GDM1 (cell line): ENCODE measurements around the gene NPIPB6.

Experiments
- DNase-seq: peaks from one replicate; lab custom pipeline; 2025; lab: John Stamatoyannopoulos, UW

NPIPB6 gene

DNA sequence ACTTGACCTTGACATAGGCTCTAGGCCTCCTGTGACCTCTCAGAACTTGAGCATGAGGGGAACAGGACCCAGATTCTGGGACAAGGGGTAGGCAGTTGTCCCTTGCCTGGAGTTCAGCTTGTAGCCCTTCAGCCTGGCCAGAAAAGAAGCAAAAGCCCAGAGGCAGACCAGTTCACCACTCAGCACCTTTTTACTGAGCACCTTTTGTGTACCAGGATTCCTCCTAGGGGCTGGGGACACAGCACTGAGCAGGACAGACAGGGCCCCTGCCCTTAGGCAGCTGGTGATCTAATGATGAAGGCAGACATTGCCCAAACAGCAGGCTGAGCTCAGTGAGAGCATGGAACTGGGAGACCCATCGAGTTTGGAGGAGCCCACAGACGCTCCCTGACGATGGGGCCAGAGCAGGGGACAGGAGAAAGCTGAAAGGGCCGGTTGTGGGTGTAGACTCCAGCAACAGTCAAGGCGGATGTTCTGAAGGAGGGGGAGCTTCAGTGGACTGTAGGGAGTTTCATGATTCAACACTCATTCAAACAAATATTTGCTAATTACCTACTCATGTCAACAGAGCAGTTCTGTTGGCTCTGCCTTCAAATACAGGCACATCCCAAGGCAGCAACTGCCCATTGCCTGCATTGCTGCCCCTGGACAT lies 38.9 kb downstream of the NPIPB6 start:
- no peak for DNase-seq

DNA sequence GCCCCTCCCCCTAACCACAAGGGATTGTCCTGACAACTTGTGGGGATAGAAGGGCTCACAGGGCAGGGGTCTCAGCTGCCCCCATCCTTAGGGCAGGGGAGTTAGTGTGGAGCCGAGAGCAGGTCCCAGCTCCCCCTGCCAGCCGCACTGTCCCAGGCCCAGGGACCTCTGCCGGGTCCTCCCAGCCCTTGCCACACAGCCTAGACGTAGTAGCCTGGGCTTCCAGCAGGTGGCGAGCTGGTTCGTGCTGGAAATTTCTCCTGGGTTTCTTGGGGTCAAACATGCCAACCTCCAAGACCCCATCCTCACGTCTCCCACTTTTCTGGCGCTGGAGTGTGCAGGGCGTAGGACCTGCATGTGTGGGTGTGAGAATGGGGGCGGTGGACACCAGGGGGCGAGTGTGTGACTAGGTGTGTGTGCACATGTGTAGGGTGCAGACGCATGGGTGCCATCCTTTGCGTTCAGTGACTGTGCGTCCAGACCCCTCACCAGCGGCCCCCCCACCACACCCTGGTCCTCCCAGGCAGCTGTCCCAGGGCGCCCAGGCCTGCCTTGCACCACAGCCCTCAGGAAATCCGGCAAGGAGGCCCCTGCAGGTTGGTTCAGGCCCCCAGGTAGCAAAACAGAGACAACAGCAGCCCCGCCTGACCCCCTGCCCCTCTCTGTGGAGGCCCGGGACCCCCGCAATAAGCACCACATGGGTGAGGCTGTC lies 41.5 kb downstream of the NPIPB6 start:
- no peak for DNase-seq

DNA sequence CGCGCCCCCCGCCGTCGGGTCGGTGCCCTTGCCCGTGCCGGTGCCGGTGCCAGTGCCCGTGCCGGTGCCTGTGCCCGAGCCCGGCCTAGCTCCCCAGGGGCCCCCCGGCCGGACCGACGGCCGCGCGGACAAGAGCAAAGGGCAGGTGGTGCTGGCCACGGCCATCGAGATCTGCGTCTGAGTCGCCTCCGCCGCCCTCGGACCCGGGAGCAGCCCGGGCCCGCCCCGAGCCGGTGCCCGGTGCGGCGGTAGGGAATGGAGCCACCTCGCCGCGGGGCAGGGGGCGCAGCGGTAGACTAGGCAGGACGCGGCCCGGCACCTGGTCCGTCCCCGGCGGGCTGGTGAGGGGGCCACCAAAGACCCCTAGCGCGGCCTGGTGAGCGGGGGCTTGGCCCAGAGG lies 42.6 kb downstream of the NPIPB6 start:
- no peak for DNase-seq

DNA sequence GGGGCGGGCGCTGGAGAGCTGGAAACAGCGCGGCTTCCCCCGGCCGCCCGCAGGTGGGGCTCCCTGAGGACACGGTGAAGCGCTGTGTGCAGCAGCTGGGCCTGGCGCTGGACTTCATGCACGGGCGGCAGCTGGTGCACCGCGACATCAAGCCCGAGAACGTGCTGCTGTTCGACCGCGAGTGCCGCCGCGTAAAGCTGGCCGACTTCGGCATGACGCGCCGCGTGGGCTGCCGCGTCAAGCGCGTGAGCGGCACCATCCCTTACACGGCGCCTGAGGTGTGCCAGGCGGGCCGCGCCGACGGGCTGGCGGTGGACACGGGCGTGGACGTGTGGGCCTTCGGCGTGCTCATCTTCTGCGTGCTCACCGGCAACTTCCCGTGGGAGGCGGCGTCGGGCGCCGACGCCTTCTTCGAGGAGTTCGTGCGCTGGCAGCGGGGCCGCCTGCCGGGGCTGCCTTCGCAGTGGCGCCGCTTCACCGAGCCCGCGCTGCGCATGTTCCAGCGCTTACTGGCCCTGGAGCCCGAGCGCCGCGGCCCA lies 43.2 kb downstream of the NPIPB6 start:
- no peak for DNase-seq

DNA sequence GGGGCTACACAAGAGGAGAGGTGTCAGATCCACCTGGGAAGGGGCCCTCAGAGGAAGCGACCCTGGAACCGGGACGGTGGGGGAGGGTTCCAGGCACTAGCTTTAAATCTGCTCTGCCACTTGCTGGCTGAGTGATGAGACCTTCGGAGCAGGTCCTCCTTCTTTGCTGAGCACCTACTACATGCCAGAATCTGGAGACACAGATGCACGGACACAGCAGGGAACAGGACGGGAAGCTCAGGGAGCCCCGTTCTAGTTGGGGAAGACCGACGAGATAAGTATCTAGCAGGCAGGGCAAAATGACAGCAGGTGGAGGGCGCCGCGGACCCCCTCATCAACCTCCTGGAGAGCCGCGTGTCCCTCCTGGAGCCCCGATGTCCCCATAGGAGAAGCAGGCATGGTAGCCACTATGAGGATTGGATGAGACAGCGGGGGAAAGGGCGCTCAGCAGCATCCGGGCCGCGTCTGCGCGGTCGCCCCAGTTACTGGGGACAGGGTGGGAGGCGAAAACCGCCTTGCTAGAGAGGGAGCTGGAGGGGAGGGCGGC lies 43.8 kb downstream of the NPIPB6 start:
- no peak for DNase-seq

DNA sequence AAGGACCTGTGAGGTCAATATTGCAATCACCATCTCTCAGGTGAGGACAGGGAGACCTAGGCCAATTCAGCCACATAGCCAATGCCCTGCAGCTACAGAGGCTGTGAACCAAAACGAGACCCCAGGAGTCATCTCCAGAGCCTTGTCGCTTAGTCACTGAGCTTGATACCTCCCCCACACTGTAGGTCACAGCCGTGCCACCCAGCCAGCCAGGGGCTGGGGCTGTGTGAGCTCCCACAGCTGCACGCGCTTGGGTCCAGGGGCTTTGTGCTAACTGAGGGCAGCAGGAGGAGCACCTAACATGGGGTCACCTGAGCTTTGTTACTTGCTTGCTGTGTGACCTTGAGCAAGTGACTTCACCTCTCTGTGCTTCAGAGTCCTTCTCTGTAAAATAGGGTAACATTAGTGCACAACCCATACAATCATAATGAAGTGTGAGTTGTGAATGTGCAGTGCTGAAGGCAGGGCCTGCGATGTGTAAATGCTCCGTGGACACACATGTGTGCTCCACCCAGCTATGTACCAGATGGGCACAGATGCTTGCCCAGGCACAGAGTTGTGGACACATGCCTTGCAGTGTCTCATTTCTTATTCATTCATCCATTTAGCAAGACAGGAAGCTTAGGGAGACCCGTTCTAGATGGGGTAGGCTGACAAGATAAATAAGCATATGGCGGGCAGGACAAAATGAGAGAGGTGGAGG lies 45.1 kb downstream of the NPIPB6 start:
- no peak for DNase-seq

DNA sequence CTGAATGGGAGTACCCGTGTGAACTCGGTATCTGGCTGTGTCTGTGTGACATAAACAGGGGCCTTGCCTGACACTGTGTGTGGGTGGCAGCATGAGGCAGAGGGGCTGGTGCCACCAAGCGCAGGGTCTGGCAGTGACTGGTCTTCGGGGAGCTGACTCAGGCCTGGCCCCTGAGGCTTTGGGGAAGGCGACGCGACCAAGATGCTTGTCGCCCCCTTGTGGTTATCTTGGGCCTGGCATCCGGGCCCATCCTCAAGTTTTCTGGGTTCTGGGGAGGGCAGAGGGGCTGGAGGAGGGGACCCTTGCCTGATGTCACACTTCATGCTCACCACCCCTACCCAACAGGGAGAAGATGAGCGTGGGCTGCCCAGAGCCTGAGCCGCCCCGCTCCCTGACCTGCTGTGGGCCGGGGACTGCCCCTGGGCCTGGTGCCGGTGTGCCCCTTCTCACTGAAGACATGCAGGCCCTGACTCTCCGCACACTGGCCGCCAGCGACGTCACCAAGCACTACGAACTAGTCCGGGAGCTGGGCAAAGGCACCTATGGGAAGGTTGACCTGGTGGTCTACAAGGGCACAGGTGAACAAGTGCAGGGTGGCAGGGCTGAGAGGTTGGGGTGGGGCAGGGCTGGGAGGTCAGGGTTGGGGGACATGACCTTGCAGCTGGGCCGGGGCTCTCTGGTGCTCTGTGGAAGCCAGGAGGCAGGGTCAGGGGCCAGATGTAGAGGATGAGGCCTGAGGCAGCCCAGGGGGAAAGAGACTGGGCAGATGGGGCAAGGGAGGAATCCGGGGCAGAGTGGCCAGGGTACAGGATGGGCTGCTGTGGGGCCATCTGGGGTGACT lies 46.0 kb downstream of the NPIPB6 start:
- DNase-seq = peak; percentile 30

DNA sequence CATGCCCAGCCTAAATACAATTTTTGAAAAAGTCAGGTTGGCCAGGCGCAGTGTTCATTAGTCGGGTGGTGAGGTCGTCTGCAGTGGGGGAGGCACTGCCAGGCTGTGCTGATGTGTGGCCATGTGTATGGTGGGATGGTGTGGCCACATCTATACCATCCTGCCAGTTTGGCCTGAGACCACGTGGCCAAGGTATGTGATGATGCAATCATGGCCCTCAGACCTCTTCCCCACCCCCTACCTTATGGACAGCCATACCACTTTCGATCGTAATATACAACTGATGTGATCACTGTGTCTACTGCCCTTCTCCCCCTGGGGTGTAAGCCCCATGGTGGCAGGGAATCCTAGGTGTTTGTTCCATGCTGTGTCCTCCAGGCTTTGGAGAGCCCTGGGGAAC lies 47.3 kb downstream of the NPIPB6 start:
- DNase-seq = no peak

DNA sequence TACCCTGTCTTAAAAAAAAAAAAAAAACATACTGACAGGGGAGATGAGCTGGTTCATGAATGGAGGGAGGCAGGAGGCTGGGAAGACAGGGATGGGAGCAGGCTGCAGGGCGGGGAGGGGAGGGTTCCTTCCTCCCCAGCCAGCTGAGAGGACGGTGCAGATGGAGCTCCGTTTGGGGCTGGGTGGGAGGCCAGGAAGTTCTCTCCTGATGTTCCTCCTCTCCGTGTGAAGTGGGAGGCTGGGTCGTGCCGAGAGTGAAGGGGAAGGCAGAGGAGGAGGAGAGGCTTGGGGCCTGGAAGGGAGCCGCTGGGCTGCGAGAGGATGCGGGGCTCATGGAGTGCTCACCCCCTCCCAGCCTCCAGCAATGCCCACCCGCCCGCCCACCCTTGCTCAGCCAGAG lies 49.7 kb downstream of the NPIPB6 start:
- DNase-seq = no peak

DNA sequence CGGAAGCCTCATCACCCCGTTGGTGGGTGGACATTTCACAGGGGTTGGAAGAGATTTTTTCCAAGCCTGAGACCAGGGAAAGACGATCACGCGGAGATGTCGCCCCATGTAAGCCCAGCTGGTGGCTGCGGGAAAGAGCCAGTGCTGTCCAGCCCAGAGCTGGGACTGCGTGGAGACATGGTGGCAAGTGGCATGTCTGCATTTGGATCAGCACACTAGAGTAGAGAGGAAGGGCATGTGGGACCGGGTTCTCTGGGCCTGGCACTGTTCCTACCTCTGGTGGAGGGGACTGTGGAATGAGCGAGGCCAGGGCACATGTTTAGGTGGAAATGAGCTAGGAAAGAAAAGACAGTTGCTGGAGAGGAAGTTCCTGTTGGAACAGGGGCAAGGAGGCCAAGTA lies 51.0 kb downstream of the NPIPB6 start:
- no peak for DNase-seq

DNA sequence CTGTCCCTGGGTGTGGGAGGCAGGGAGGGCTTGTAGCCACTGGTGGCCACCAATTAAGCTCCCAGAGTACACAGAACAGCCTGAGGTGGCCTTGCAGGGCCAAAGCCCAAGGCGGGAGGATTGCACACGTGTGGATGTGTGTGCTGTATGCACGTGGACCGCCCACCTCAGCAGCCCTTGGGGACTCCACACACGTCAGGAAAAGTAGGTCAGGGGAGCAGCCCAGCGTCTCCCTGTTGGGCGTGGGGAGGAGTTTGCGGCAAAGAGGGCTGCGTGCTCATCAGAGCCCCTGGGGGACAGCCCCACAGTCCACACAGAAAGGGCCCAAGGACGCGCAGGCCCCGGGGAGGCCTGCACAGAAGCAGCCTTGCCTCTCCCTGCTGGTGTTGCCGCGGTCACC lies 51.4 kb downstream of the NPIPB6 start:
- no peak for DNase-seq

DNA sequence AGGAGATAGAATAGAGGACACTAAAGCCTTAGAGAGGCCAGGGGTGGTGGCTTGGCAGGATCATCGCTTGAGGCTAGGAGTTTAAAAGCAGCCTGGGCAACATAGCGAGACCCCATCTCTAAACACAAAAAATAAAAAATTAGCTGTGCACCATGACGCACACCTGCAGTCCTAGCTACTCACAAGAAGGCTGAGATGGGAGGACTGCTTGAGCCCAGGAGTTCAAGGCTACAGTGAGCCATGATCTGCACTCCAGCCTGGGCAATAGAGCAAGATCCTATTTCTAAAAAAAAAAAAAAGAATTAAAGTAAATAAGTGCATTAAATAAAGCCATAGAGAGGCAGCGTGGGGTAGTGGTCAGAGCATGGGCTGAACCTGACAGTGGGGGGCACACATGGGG lies 51.9 kb downstream of the NPIPB6 start:
- no peak for DNase-seq

DNA sequence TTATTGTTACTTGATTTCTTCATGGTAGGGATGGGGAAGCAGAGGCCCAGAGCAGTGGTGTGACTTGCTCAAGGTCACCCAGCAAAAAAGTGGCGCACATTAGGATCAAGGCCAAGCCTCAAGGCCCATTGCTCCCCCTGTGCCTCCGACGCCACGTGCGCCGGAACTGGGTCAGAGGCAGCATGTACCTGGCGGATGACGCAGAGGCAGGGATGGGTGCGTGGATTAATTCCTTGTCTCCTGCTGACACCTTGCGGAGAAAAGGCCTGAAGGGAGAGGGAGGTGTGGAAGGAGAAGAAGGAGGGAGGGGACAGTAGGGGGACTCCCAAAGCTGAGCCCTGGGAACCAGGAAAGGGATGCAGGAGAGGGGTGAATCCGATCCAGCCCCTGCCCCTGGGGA lies 52.5 kb downstream of the NPIPB6 start:
- no peak for DNase-seq

DNA sequence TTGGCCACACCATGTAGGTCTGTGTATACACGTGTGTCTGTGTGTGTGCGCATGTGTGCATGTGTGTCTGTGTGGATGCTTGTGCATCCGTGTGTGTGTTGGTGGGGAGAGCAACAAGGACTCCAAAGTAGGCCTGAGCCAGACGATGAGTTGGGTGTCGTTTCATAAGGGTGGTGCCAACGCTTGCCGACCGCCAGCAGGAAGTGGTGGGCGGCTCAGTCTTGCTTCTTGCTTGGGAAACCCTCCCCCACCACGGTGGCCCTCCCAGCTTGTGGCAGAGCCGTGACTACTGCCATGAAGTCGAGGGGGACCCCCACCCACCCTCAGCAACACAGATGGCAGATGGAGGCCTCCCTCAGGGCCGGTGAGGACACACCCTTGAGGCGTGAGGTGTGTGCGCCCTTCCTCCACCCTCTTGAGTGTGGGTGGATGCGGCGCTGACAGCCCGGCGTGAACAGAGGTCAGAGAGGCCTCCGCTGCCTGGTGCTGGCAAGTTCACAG lies 53.4 kb downstream of the NPIPB6 start:
- no peak for DNase-seq

DNA sequence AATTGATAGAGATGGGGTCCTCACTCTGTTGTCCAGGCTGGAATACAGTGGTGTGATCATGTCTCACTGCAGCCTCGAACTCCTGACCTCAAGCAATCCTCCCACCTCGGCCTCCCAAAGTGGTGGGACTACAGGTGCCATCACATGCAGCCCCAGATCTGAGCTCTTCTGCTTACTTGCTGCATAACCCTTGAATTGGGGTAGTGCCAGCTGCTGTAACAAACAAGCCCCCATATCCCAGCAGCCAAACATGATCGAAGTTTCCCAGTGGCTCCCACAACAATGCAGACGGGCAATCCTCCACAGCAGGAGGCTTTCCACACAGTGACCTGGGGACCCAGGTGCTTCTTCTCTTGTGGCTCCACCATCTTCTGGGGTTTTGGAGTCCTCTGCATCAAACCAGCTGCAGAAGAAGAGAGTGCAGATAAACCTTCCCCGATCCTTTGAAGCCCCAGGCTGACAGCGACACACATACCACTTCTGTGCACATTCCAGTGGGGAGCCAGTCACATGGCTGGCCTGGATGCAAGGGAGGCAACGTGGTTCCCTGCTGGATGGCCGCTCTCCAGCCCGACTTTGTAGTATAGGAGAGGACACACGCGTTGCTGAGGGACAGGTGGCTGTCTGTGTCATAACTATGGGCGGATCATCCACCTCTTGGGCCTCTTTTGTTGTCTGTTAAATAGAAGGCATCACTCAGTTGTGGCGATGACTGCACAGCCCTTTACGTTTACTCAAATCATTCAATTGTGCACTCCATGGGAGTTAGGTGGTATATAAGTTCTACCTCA lies 54.3 kb downstream of the NPIPB6 start:
- no peak for DNase-seq

DNA sequence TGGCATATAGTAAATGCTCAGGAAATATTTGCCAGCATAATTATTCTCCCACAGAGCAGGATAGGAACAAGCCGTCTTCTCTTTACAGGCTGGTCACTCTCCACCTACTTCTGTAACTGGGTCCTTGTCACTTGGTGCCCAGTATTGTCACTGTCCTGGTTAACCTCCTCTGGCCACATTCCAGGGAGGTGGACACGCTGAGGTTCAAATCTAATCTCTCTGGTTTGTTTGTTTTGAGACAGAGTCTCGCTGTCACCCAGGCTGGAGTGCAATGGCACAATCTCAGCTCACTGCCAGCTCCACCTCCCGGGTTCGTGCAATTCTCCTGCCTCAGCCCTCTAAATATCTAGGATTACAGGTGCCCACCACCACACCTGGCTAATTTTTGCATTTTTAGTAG lies 55.4 kb downstream of the NPIPB6 start:
- DNase-seq = no peak

DNA sequence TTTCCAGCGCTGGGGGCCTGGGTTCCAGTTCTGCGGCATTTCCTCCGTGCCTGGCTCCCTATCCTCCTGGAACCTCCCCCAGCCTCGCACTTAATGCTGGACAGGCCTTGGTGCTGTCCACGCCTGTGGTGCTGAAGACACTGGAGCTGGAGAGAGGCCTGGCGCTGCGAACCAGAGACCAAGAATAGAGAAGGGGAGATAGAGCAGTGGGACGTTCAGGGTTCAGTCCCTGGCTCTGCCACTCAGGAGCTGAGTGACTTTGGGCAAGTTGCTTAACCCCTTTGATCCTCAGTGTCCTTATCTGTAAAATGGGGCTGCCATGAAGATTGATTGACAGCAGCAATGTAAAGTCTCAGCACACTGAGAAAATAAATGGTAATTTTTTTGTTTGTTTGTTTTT lies 59.1 kb downstream of the NPIPB6 start:
- no peak for DNase-seq

DNA sequence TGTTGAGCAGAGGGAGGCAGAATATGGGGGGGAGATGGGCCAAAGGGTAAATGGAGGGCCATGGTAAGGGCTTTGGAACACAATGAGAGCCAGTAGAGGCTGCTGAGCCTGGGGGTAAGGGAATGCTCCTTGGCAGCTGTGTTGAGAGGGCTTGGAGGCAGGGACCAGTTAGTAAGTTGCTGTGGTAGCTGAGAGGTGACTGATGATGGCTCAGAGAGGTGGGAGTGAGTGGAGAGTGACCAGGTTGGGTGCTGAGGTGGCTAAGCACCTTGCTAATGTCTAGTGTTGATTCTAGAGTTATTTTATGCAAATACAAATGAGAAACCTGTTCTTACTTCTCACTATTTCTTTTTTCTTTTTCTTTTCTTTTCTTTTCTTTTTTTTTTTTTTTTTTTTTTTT lies 60.2 kb downstream of the NPIPB6 start:
- DNase-seq = no peak

DNA sequence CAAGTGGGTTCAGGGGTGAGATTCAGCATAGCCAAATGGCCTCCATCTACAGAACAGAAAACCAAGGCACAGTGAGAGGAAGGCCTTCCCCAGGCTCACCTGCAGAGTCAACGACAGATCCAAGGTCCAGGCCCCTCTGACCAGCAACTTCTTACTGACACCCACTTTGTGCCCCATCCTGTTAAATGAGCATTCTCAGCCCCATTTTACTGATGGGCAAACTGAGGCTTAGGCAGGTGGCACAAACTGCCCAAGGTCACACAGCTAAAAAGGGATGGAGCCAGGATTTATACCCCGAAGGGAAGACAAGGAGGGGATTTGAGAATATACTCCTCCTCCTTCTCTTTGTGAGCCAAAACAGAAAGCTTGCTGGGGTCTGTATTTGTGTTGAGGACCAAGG lies 61.7 kb downstream of the NPIPB6 start:
- no peak for DNase-seq

DNA sequence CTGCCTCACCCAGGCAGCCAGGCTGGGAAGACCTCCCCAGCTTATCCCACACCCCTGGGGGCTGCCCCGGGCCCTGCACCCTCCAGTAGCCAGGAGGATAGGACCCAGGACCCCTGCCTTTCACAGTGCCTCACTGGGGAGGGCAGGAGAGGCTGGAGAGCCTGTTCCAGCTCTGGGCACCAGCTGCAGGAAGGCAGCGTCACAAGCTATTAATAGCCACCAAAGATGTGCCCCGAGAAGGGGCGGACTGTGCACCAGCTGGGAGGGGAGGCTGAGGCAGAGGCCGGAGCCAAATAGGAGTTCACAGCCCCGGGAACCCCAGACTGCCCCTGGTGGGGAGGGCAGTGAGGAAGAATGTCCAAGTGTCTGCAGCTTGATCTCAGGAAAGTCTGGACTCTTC lies 62.2 kb downstream of the NPIPB6 start:
- no peak for DNase-seq

DNA sequence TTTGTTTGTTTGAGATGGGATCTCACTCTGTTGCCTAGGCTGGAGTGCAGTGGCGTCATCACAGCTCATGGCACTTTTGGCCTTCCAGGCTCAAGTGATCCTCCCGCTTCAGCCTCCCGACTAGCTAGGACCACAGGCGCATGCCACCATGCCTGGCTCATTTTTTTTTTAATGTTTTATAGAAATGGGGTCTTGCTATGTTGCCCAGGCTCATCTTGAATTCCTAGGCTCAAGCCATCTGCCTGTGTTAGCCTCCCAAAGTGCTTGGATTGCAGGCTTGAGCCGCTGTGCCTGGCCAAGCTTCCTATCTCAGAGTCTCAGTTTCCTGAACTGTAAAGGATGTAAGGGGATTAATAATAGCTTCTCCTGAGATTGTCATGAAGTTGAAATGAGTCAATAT lies 63.0 kb downstream of the NPIPB6 start:
- no peak for DNase-seq
